Endometrial microvascular endothelial cells (primary cell): ENCODE results near the gene TK1. TPM values are rescaled to one million over a fixed set of nuclear protein-coding genes. Genes with fewer than 3 reads are reported as not detected.
"Not testable (repeated sequence)": the region's sequence is repeated elsewhere in the genome, so short reads cannot be mapped to it uniquely, and the experiment has no call there.

Experiments used
- in situ Hi-C: cut with HindIII; loops from 2 replicates; pipeline ENCODE4 v1.10.0; 2017; ENCODE audit warnings: low sequenced_read_pairs, low pct_unique_long_range_greater_than_20kb; ENCODE audit errors: inconsistent ontology term
- total RNA-seq: library from RNA; depleted of rRNA; stranded (reverse); fragments of >200 nt; gene quantifications from one replicate; pipeline ENCODE4 v1.2.3, GENCODE V29; 2015; ENCODE audit errors: inconsistent ontology term

The TK1 gene
- total RNA-seq, 1 donor from 2014 or later, result 139 TPM

GRCh38 chr17:78141437-78142118 is 45.3 kb downstream of the TK1 start:
- in situ Hi-C loops, result no loop called here

- in situ Hi-C loops, result no loop called here
Measured at GRCh38 chr17:78140169-78141051, 46.4 kb downstream of the TK1 start.

DNA sequence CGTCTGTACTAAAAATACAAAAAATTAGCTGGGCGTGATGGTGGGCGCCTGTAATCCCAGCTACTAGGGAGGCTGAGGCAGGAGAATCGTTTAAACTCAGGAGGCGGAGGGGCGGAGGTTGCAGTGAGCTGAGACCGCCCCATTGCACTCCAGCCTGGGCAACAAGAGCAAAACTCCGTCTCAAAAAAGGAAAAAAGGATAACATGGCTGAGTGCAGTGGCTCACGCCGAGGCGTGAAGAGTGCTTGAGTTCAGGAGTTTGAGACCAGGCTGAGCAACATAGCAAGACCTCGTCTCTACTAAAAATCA is 47.0 kb downstream of the TK1 start:
- in situ Hi-C loops, result not testable (repeated sequence)

DNA sequence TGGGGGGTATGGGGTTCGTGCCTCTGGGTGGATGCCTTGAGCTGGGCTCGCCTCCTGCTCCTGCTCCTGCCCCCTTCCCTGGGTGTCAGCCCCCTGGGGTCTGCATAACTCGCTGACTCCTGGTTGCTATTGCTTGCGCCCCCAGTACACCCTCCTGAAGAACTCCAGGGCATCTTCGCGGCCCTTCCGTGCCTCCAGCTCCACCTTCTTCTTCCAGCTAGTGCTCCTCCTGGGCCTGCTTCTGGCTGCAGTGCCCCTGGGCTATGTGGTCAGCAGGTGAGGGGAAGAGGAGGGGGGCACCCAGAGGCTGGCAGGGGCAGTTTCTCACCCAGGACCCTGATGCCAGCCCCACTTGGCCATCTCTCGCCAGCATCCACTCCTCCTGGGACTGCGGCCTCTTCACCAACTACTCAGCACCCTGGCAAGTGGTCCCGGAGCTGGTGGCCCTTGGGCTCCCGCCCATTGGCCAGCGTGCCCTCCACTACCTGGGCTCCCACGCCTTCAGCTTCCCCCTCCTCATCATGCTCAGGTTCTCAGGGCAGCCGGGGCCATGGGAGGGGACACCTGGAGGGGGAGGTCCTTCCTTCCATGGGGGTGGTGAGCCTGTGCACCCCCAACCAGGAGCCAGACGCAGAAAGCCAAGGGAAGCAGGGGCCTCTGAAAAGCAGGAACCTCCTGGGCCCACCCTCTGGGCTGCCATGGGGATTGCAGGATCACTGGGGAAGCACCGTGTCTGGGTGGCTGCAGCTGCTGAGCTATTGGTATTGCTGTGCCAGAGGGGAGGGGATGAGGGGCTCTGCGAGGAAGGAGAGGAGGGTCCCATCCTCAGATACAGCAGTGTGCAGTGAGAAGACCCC is 48.4 kb downstream of the TK1 start:
- in situ Hi-C loops, result no loop called here

DNA sequence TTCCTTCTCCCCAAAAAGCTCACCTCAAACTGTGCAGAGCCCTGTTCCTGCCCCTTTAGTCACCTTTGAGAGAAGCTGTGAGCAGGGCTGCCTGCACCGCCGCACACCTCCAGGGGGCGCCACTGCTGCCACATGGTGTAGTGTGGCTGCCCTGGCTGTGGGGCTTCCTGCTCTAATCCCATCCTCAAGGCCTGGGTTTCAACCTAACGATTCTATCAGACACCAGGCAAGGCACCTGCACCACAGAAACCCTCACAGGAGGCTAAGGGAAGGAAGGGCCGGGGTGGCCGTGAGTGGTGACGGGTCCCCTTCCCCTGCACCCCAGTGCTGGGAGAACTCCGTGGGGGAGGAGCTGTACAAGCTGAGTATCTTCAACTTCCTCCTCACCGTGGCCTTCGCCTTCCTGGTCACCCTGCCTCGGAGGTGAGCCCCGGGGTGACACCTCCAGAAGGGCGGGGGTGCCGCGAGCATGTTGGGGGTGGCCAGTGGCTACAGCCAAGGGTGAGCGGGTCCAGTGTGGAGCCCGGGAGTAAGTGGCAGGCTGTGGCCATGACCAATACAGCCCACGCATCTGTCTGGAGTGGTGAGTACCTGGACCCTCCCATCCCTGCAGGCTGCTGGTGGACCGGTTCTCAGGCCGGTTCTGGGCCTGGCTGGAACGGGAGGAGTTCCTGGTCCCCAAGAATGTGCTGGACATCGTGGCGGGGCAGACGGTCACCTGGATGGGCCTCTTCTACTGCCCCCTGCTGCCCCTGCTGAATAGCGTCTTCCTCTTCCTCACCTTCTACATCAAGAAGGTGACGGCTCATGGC is 49.3 kb downstream of the TK1 start:
- in situ Hi-C loops, result no loop called here

DNA sequence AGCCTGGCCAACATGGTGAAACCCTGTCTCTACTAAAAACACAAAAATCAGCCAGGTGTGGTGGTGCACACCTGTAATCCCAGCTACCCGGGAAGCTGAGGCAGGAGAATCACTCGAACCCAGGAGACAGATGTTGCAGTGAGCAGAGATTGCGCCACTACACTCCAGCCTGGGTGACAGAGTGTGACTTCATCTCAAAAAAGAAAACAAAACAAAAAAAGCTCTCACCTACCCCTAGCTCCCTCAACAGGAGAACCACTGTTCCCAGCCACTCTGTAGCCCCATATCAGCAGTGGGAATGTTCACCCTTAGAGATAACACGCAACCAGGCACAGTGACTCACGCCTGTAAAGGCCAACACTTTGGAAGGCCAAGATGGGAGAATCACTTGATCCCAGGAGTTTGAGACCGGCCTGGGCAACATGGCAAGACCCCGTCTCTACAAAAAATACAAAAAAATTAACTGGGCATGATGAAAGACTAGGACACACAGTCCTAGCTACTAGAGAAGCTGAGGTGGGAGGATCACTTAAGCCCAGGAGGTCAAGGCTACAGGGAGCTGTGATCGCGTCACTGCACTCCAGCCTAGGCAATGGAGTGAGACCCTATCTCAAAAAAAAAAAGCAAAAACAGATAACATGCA is 50.9 kb downstream of the TK1 start:
- in situ Hi-C loops, result no loop called here

DNA sequence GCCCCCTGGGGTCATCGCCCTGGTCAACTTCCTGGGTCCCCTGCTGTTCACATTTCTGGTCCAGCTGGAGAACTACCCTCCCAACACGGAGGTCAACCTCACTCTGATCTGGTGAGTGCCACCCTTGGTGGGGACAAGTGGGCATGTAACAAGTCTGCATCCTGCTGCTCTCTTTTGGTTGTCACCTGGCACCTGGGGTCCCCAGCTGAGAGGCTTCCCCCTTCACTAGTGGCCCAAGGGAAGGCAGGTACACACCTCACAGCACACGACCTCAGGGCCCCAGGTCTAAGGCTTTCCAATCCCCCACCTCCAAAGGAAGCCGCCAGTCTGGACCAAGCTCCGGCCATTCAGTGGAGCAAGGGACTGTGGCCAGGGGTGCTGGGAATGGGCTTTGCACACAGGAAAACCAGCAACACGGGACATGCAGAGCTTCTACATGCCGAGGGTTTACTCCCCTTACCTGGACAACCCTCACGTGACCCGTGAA is 51.9 kb downstream of the TK1 start:
- in situ Hi-C loops, result no loop called here

DNA sequence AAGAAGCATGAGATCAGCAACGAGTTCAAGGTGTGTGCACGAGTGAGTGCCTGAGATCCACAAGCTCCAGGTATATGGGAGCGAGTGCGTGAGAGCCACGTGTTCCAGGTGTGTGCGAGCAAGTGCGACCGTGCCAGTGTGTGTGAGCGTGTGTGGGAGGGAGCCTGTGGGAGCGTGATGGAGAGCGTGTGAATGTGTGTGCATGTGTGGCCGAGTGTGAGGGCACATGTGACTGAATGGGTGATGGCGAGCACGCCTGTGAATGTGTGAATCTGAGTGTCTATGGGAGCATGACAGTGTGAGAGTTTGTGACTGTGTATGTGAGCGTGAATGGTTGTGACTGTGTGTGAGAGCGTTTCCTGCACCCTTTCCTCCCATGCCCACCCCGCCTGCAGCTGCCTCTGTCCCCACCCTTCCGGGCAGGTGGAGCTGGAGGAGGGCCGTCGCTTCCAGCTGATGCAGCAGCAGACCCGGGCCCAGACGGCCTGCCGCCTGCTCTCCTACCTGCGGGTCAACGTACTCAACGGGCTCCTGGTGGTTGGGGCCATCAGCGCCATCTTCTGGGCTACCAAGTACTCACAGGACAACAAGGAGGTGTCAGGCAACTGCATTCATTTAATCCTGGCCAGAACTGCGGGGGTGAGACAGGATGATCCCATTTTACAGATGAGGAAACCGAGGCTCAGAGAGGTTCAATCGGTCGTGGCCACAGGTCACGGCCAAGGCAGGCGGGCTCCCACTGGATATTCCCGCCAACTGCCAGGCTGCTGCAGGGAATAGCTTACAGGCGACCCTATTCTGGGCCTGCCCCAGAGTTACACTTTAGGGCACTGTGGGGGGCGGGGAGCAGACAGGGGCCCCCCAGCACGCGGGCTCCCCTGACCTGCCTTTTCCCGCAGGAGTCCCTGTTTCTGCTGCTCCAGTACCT is 52.6 kb downstream of the TK1 start:
- in situ Hi-C loops, result no loop called here

- in situ Hi-C loops, result no loop called here
Measured at GRCh38 chr17:78133179-78133951, 53.5 kb downstream of the TK1 start.

GRCh38 chr17:78132767-78133178 is 54.1 kb downstream of the TK1 start:
- in situ Hi-C loops, result no loop called here

- in situ Hi-C loops, result no loop called here
Measured at GRCh38 chr17:78132084-78132676, 54.7 kb downstream of the TK1 start.

DNA sequence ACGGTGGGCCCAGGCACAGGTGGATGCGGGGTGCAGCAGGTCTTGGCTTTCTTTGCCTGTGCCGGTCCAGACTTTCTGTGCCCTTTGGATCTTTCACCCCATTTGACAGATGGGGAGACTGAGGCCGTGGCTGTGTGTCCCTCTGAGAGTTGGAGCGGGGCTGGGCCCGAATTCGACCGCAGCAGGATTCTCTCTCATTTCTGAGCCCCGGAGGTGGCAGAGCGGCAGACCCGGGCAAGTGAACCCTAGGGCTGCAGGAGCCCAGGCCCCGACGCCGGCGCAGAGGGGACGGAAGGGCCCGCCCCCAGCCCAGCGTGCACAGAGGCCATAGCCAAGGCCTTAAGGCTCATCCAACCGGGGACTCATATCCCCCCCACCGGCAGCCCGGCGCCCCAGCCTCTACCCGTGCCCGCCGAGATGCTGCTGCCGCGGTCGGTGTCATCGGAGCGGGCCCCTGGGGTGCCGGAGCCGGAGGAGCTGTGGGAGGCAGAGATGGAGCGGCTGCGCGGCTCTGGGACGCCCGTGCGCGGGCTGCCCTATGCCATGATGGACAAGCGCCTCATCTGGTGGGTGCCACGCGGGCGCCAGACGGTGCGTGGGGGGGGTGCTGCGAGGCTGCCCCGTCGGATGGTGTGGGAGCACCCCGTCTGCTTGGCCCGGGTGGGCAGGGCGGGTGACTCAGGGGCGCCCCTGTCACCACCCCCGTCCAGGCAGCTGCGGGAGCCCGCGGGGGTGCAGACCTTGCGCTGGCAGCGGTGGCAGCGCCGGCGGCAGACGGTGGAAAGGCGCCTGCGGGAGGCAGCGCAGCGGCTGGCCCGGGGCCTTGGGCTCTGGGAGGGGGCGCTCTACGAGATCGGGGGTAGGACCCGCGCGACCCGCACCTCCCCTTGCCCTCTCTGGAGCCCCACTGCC is 55.4 kb downstream of the TK1 start:
- in situ Hi-C loops, result no loop called here

DNA sequence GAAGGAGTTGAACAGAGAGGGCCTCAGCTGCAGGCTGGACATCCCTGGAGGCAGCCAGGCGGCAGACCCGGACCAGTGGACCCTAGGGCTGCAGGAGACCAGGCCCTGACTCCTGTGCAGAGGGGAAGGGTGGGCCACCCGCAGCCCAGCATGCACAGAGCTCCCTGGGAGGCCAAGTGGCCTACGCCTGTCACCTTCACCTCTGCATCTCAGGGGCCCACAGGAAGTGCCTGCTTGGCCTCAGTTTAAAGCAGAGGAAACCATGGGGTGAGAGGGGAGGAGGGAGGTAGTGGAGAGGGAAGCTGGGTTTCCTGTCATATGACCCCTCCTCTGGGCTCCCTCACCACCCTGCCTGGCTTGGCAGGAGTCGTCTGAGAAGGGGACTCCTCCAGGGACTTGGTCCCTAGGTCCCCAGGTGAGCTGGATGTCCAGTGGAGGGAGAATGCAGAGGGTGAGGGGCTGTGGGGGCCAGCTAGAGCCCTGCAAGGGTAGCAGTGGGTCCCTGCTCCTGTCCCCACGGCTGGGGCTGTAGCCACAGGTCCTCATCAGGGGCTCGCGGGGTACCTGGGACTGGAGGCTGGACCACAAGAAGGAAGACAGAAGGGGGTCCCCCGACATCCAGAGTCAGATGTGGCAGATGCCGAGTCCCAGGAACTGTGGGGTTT is 56.3 kb downstream of the TK1 start, which contains the start of gene TMC8:
Gene TMC8 (plus strand): TSS at position 335 of the 665 bp plus-strand sequence. CDS start 818 bp downstream, outside the sequence.
- in situ Hi-C loops, result no loop called here

- in situ Hi-C loops, result no loop called here
Measured at GRCh38 chr17:78130090-78130436, 56.8 kb downstream of the TK1 start.
